ENCODE measurements around the gene RETREG3.

Gene RETREG3

DNA sequence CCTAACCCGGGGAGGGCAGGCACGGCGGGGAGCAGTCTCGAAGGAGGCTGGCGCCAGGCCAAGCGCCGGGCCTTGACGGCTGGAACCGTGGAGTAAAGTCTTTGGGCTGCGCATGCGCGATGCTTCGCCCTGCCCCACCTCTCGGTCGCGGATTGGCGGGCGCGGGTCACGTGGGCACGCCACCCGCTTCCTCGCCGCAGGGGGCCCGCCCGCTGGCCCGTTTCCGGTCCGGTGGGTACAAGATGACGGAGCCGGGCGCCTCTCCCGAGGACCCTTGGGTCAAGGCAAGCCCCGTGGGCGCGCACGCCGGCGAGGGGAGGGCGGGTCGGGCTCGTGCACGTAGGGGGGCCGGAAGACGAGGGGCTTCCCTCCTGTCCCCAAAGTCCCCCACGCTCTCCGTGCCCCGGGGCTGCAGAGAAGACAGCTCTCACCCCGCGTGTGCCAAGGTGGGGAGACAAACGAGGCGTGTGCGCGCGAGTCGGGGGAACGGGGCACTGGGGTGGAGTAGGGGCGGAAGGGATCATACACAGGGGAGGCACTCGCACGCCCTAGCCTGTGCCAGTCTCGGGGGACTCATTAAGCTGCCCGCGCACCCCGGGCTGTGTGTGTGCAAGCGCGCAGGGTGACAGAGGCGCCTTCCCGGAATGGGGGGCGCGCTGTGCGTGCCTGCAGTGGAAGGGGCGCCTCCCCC lies 42.1 kb downstream of the RETREG3 start, which contains the start of gene MLX:
TSS of gene MLX (plus strand) at position 218 of the 691 bp plus-strand sequence. CDS start at position 243, 25 bp downstream.
- no peak within 1 kb of the TSS for H2AFZ ChIP-seq (ENCODE audit: low read length)
- H3K36me3 ChIP-seq (ENCODE audit: insufficient read depth, low read length) = peaks cover 66% of the 10 kb centered on the region
- TF ChIP-seq, protein P1, sequence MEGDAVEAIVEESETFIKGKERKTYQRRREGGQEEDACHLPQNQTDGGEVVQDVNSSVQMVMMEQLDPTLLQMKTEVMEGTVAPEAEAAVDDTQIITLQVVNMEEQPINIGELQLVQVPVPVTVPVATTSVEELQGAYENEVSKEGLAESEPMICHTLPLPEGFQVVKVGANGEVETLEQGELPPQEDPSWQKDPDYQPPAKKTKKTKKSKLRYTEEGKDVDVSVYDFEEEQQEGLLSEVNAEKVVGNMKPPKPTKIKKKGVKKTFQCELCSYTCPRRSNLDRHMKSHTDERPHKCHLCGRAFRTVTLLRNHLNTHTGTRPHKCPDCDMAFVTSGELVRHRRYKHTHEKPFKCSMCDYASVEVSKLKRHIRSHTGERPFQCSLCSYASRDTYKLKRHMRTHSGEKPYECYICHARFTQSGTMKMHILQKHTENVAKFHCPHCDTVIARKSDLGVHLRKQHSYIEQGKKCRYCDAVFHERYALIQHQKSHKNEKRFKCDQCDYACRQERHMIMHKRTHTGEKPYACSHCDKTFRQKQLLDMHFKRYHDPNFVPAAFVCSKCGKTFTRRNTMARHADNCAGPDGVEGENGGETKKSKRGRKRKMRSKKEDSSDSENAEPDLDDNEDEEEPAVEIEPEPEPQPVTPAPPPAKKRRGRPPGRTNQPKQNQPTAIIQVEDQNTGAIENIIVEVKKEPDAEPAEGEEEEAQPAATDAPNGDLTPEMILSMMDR (IDR thresholded peaks at IDR 0.05; ENCODE audit: low read length) = no peak; the same call in 1 of the 2 replicates
- TF ChIP-seq EZH2 (IDR thresholded peaks at IDR 0.05; ENCODE audit: borderline replicate concordance, low read length) = no peak
- peaks cover 32% of the 10 kb centered on the region for H3K4me1 ChIP-seq (ENCODE audit: insufficient read depth, low read length, severe bottlenecking)
- no peaks in the 10 kb centered on the region for H4K20me1 ChIP-seq (ENCODE audit: insufficient read depth, low read length)
- no peaks in the 10 kb centered on the region for H3K79me2 ChIP-seq (ENCODE audit: insufficient read depth, low read length)
- H3K27ac ChIP-seq (ENCODE audit: low read depth, low read length, poor library complexity, severe bottlenecking) = peak within 1 kb of the TSS; percentile 49
- no peaks in the 10 kb centered on the region; the same call in 1 of the 2 replicates for H3F3A ChIP-seq (ENCODE audit: insufficient read depth, low read length)
- no peaks in the 10 kb centered on the region for H3K9me2 ChIP-seq (ENCODE audit: low read depth, low read length)
- no peaks in the 10 kb centered on the region for H3K27me3 ChIP-seq (ENCODE audit: insufficient read depth, low read length)
- peak within 1 kb of the TSS; percentile 76 for H3K4me3 ChIP-seq (ENCODE audit: low read depth, low read length, poor library complexity, severe bottlenecking)
- peak within 1 kb of the TSS; percentile 100 for H3K4me2 ChIP-seq (ENCODE audit: low read length)
- H3K9me3 ChIP-seq (ENCODE audit: low read length) = no peaks in the 10 kb centered on the region
- H3K9ac ChIP-seq (ENCODE audit: low read length) = peak within 1 kb of the TSS; percentile 88

DNA sequence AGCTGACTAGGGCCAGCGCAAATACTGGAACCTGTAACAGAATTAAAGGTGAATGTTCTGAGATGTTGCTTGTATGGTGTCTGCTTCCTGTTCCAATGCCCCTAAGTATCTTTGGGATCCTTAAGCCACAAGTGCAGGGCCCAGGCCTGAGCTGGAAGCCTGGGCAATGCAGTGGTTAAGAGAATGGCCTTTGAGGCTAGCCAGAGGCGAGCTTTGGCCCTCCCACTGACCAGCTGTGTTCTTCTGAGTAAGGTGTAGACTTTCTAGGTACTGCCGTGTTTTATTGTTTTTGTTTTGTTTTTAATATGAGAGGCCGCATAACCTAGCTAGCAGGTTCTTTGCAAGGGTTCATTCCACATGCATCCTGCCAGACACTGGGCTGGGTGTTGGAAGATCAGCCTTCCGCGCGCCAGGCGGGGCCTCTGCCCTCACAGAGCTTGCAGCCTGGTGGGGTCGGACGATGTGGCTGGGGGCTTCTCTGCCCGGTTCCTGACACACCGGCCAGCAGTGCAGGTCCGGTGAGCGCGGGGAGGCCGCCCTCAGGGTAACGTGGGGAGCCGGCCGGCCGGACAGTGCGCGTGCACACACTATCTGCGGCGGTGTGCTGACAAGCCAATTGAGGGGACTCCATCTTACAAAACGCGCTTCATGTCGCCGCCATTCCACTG lies 42.8 kb downstream of the RETREG3 start:
- Histone ChIP-seq H3K36me3 (ENCODE audit: insufficient read depth, low read length) (peaks cover 59% of the 10 kb centered on the region), H3K4me3 (ENCODE audit: low read depth, low read length, poor library complexity, severe bottlenecking) (peak overlapping the region; percentile 76), H2AFZ (ENCODE audit: low read length) (no peak overlapping the region)

DNA sequence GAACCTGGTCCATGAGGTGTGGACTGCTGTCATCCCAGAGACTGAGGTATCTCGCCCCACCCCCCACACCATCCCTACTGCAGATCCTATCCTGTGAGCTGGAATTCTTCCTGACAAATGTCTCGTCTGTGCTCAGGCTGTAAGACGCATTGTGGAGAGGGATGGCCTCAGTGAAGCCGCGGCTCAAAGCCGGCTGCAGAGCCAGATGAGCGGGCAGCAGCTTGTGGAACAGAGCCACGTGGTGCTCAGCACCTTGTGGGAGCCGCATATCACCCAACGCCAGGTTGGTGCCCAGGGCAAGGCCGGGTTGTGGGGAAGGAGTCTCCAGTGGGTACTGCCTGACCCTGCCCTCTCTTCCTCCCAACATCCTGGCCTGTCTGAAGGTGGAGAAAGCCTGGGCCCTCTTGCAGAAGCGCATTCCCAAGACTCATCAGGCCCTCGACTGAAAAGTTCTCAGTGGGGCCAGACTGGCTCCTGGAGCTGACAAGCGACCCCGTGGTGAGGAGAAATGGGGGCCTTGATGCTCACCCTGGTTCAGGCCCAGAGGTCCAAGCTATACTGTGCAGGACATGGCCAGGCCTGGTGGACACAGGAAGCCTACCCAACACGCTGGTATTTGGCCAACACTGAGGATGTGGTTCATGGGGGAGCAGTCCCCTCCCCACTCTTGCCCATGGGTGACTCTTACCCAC lies 43.5 kb downstream of the RETREG3 start:
- H3K36me3 ChIP-seq (ENCODE audit: insufficient read depth, low read length) = peaks cover 53% of the 10 kb centered on the region
- H2AFZ ChIP-seq (ENCODE audit: low read length) = no peak overlapping the region
- H3K9me2 ChIP-seq (ENCODE audit: low read depth, low read length) = no peaks in the 10 kb centered on the region
- no peak overlapping the region for H3K4me2 ChIP-seq (ENCODE audit: low read length)
- H3K4me1 ChIP-seq (ENCODE audit: insufficient read depth, low read length, severe bottlenecking) = peaks cover 44% of the 10 kb centered on the region
- H3K4me3 ChIP-seq (ENCODE audit: low read depth, low read length, poor library complexity, severe bottlenecking) = peak overlapping the region; percentile 76
- H3K9me3 ChIP-seq (ENCODE audit: low read length) = no peaks in the 10 kb centered on the region
- no peaks in the 10 kb centered on the region for H4K20me1 ChIP-seq (ENCODE audit: insufficient read depth, low read length)
- no peak overlapping the region; the same call in 1 of the 2 replicates for H3K9ac ChIP-seq (ENCODE audit: low read length)
- H3K27ac ChIP-seq (ENCODE audit: low read depth, low read length, poor library complexity, severe bottlenecking) = no peak overlapping the region
- H3K79me2 ChIP-seq (ENCODE audit: insufficient read depth, low read length) = no peaks in the 10 kb centered on the region
- no peaks in the 10 kb centered on the region for H3K27me3 ChIP-seq (ENCODE audit: insufficient read depth, low read length)
- no peaks in the 10 kb centered on the region; the same call in 1 of the 2 replicates for H3F3A ChIP-seq (ENCODE audit: insufficient read depth, low read length)
- TF ChIP-seq, protein P1 (IDR thresholded peaks at IDR 0.05; ENCODE audit: low read length) = no peak
- no peak for TF ChIP-seq EZH2 (IDR thresholded peaks at IDR 0.05; ENCODE audit: borderline replicate concordance, low read length)

More for the DNA sequence above, 42.8 kb downstream of the RETREG3 start:
- Histone ChIP-seq H3F3A (ENCODE audit: insufficient read depth, low read length) (no peaks in the 10 kb centered on the region; the same call in 1 of the 2 replicates), H3K9me3 (ENCODE audit: low read length) (no peaks in the 10 kb centered on the region), H3K4me2 (ENCODE audit: low read length) (peak overlapping the region; percentile 100), H3K27me3 (ENCODE audit: insufficient read depth, low read length) (no peaks in the 10 kb centered on the region), H3K9ac (ENCODE audit: low read length) (peak overlapping the region; percentile 88), H3K9me2 (ENCODE audit: low read depth, low read length) (no peaks in the 10 kb centered on the region), H3K4me1 (ENCODE audit: insufficient read depth, low read length, severe bottlenecking) (peaks cover 37% of the 10 kb centered on the region), H3K79me2 (ENCODE audit: insufficient read depth, low read length) (no peaks in the 10 kb centered on the region), H4K20me1 (ENCODE audit: insufficient read depth, low read length) (no peaks in the 10 kb centered on the region), H3K27ac (ENCODE audit: low read depth, low read length, poor library complexity, severe bottlenecking) (peak overlapping the region; percentile 48)
- TF ChIP-seq EZH2 (IDR thresholded peaks at IDR 0.05; ENCODE audit: borderline replicate concordance, low read length) = no peak
- TF ChIP-seq, protein P1 (IDR thresholded peaks at IDR 0.05; ENCODE audit: low read length) = no peak
